ENCODE results near the gene PFN3. TPM values are rescaled to one million over a fixed set of nuclear protein-coding genes. Genes with fewer than 3 reads are reported as not detected.

The PFN3 gene
- not detected in 2 replicates for total RNA-seq

DNA sequence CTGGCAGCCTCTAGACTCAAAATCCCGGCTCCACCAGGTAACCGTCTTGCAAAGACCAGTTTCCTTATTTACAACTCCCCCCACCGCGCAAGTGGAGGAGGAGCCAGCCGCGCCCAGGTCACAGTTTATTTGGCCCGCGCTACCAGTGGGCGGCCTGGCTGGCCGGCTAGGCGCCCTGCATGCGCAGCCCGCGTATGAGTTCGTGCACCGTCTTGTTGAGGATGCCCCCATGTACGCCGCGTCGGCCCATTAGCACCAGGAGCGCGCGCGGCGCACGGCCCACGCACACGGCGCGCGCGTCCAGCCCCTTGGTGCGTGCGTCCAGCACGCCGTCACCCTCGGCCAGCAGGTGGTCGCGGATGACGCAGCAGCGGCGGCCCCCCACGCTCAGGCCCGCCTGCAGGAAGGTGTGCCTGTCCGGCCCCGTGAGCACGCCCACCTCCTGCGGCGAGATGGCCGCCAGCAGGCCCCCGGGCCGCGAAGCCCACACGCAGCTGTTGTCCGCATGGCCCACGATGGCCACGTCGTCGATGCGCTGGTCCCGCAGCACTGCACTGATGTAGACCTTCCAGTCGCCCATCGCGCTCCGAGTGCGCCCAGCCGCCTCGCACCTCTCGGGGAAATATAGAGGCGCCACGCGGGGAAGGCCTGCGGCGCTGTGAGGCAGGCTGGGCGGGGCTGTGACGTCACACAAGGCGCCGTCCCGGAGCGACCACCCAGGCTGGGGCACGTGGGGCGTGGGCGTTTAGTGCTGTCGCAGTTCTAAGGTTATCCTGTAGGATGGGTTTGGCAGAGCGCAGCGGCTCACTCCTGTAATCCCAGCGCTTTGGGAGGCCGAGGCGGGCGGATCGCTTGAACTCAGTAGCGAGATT is at the start of gene PFN3:
PFN3 (minus strand) TSS at position 665 of the 872 bp plus-strand sequence; CDS start at position 580, 85 bp downstream.

GRCh38 chr5:177446200-177447065 is 46.0 kb upstream of the PFN3 start, which contains the start of gene PRR7:
Gene PRR7, plus strand, starts transcription at chr5:177446814. Its CDS starts 8,254 bp downstream, at chr5:177455068.

GRCh38 chr5:177426566-177427210 is 26.2 kb upstream of the PFN3 start, which contains the start of gene GRK6:
Gene GRK6, plus strand, starts transcription at chr5:177426676. Its CDS starts 170 bp downstream, at chr5:177426846.

DNA sequence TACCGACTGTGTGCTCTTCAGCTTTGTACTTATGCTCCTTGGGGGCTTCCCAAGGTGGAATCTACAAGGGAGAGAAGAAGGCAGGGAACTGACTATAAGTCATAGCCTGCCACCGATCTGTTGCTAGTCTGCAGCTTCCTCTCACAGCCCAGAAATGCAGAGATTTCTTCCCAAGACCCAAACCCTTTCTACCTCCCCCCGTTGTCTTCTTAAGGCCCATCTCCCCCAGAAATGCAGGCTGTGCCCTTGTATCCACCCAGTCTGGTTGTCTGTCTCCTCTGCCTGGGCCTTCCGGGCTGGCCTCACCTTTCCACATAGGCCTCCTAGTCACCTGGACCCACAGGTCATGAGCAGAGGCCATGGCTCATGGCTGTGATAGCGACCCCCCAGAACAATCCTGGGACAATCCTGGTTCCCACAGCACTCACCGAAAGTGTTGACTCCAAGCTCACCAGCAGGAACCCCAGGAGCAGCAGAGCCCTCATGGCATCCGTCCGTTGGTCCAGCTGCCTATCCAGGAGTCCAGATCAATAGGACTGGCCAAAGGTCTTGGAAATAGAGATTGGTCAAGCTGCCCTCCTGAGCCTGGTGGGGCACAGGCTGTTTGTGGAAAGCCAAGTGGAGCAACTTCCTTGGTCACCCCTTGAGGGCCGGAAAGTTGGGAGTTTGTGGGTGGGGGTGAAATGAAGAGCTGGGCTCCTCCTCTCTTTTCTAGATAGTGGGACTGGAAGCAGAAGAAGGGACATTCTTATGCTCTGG is 8.8 kb upstream of the PFN3 start, which contains the start of gene F12:
F12 (minus strand) TSS at position 522 of the 759 bp plus-strand sequence; CDS start at position 485, 37 bp downstream.

DNA sequence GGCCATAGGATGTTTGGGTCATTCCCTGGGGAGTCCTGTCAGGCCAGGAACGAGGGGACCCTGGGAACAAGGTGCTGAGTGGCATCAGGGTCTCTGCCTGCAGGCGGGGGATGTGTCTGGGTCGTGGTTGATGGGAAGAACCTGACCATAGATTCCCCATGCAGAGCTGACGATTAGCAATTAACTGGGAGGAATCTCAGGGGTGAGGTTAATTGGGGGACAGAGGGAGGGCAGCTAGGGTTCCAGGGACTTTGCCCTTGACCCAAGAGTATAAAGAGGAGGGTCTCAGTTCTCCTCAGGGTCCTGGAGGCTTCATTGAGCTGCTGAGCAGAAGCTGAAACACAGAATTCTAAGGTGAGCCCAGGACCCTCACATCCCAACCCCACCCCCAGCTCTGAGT is 16.3 kb downstream of the PFN3 start, which contains the start of gene SLC34A1:
SLC34A1 (plus strand) TSS at position 301 of the 400 bp plus-strand sequence. CDS start 1,308 bp downstream, outside the sequence.

DNA sequence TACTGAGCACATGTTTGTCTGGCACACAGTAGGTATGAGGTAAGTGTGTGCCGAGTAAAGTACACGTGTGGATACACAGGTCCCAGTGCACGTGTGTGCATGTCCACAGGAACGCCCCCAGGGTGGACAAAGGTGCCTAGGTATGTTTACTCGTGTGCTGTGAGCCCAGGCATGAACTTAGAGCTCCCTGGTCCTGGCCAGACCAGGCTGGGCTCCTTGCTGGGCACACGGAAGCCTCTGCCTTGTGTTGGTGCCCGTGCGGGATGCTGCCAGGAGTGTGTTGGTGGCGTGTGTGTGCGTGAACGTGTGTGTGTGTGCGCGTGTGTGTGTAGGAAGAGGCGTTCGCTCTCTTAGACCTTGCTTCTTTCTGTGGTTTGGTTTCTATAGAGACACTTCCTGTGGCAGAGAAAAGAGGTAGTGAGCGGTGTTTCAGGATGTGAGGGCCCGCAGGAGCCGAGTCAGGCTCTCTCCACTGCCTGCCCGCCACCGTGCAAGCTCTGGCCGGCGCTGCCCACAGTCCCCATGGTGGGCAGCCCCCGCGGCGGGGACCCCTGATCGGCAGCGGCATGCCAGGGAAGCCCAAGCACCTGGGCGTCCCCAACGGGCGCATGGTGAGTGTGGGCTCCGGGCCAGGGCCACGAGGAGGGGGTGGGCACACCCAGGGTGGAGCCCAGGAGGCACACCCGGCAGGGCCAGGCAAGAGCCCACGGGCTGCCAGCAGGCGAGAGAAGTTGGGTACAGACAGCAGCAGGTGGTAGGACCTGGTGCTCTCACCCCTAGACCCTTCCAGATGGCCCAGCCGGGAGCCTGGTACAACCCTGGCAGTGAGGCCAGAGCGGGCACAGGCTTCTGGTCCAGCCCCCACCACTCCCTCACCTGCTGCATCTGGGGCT is 42.8 kb downstream of the PFN3 start, which contains the start of gene RGS14:
RGS14 (plus strand) TSS at position 466 of the 893 bp plus-strand sequence; CDS start at position 567, 101 bp downstream.

GRCh38 chr5:177351392-177352329 is 48.8 kb downstream of the PFN3 start, which contains the start of gene LMAN2:
Gene LMAN2, minus strand, starts transcription at chr5:177351668. Its CDS starts 21 bp downstream, at chr5:177351647.

Other genes starting within 250 kb of the PFN3 start
- 13.9 and 16.5 TPM in 2 replicates for gene RAB24, start 96.9 kb downstream of the PFN3 start, total RNA-seq
- gene PRELID1, start 96.9 kb downstream of the PFN3 start, total RNA-seq = 83.1 and 89.0 TPM in 2 replicates
- 5.7 and 9.5 TPM in 2 replicates for gene MXD3, start 88.8 kb downstream of the PFN3 start, total RNA-seq
- gene LMAN2, start 49.0 kb downstream of the PFN3 start, total RNA-seq = 275 and 291 TPM in 2 replicates
- gene RGS14, start 42.7 kb downstream of the PFN3 start, total RNA-seq = 2.6 and 5.4 TPM in 2 replicates
- not detected in 2 replicates for gene SLC34A1, start 16.2 kb downstream of the PFN3 start, total RNA-seq
- gene F12, start 8.9 kb upstream of the PFN3 start, total RNA-seq = 0.26 TPM in 1 of 2 replicates, not detected in the other
- 11.5 and 12.8 TPM in 2 replicates for gene GRK6, start 26.0 kb upstream of the PFN3 start, total RNA-seq
- gene PRR7, start 46.2 kb upstream of the PFN3 start, total RNA-seq = 10.6 and 11.9 TPM in 2 replicates
- gene DBN1, start 73.0 kb upstream of the PFN3 start, total RNA-seq = 64.5 and 74.5 TPM in 2 replicates
- 65.2 and 97.5 TPM in 2 replicates for gene PDLIM7, start 96.9 kb upstream of the PFN3 start, total RNA-seq
- 0.54 and 0.91 TPM in 2 replicates for gene DOK3, start 109.2 kb upstream of the PFN3 start, total RNA-seq
- gene DDX41, start 116.3 kb upstream of the PFN3 start, total RNA-seq = 48.2 and 59.7 TPM in 2 replicates
- gene FAM193B, start 153.9 kb upstream of the PFN3 start, total RNA-seq = 23.1 and 23.7 TPM in 2 replicates
- 111 and 123 TPM in 2 replicates for gene TMED9, start 191.5 kb upstream of the PFN3 start, total RNA-seq
- 22.7 and 23.4 TPM in 2 replicates for gene B4GALT7, start 199.5 kb upstream of the PFN3 start, total RNA-seq

All from articular chondrocyte of knee joint (primary cell).